ENCODE results near the gene CPXM2.
A peak's percentile ranks its signal among the peaks of the same experiment; 100 is the strongest.

Gene CPXM2

GRCh38 chr10:123831259-123831658, 60.3 kb downstream of the CPXM2 start:
- no peaks in the 10 kb centered on the region for H3K27me3 ChIP-seq (ENCODE audit: insufficient read depth, low read depth)
- no peaks in the 10 kb centered on the region for H3K36me3 ChIP-seq (ENCODE audit: insufficient read depth)
- H4K20me1 ChIP-seq (ENCODE audit: insufficient read depth), result no peaks in the 10 kb centered on the region
- H3K4me1 ChIP-seq (ENCODE audit: low read depth, poor library complexity, severe bottlenecking), result peaks cover 41% of the 10 kb centered on the region
- H3K4me3 ChIP-seq (IDR thresholded peaks at IDR 0.05; ENCODE audit: insufficient read depth, low read depth, low read length), result no peak overlapping the region
- H3K9ac ChIP-seq, result 0 out of 2 replicates have a peak overlapping the region, but pooled peaks have one; percentile 0
- H2AFZ ChIP-seq (ENCODE audit: low read depth), result peak overlapping the region; percentile 9; the same call in 1 of the 2 replicates
- H3K79me2 ChIP-seq (ENCODE audit: insufficient read depth, low read depth), result no peaks in the 10 kb centered on the region
- H3K27ac ChIP-seq, result peak overlapping the region; percentile 55
- TF ChIP-seq CTCF (conservative IDR thresholded peaks at IDR 0.05; ENCODE audit: low read depth, low read length), result no peak
- peak overlapping the region; percentile 79 for H3K4me2 ChIP-seq

GRCh38 chr10:123821136-123821535, 70.5 kb downstream of the CPXM2 start:
- Histone ChIP-seq H2AFZ (ENCODE audit: low read depth) (no peak overlapping the region), H3K4me2 (no peak overlapping the region), H3K9ac (no peak overlapping the region), H3K27ac (no peak overlapping the region), H4K20me1 (ENCODE audit: insufficient read depth) (no peaks in the 10 kb centered on the region), H3K79me2 (ENCODE audit: insufficient read depth, low read depth) (no peaks in the 10 kb centered on the region), H3K4me3 (IDR thresholded peaks at IDR 0.05; ENCODE audit: insufficient read depth, low read depth, low read length) (no peak overlapping the region), H3K36me3 (ENCODE audit: insufficient read depth) (no peaks in the 10 kb centered on the region), H3K27me3 (ENCODE audit: insufficient read depth, low read depth) (no peaks in the 10 kb centered on the region), H3K4me1 (ENCODE audit: low read depth, poor library complexity, severe bottlenecking) (no peaks in the 10 kb centered on the region)
- TF ChIP-seq CTCF (conservative IDR thresholded peaks at IDR 0.05; ENCODE audit: low read depth, low read length), result no peak

GRCh38 chr10:123809632-123810031, 82.0 kb downstream of the CPXM2 start:
- no peaks in the 10 kb centered on the region for H3K27me3 ChIP-seq (ENCODE audit: insufficient read depth, low read depth)
- no peaks in the 10 kb centered on the region for H3K79me2 ChIP-seq (ENCODE audit: insufficient read depth, low read depth)
- no peak overlapping the region for H3K9ac ChIP-seq
- H3K4me1 ChIP-seq (ENCODE audit: low read depth, poor library complexity, severe bottlenecking), result no peaks in the 10 kb centered on the region
- H3K36me3 ChIP-seq (ENCODE audit: insufficient read depth), result no peaks in the 10 kb centered on the region
- H3K4me3 ChIP-seq (IDR thresholded peaks at IDR 0.05; ENCODE audit: insufficient read depth, low read depth, low read length), result no peak overlapping the region
- H3K27ac ChIP-seq, result no peak overlapping the region
- TF ChIP-seq CTCF (conservative IDR thresholded peaks at IDR 0.05; ENCODE audit: low read depth, low read length), result no peak
- H4K20me1 ChIP-seq (ENCODE audit: insufficient read depth), result no peaks in the 10 kb centered on the region; the same call in 1 of the 2 replicates
- H3K4me2 ChIP-seq, result no peak overlapping the region
- H2AFZ ChIP-seq (ENCODE audit: low read depth), result no peak overlapping the region

- no peaks in the 10 kb centered on the region for H3K79me2 ChIP-seq (ENCODE audit: insufficient read depth, low read depth)
- no peaks in the 10 kb centered on the region for H3K36me3 ChIP-seq (ENCODE audit: insufficient read depth)
- no peak overlapping the region for H3K9ac ChIP-seq
- H2AFZ ChIP-seq (ENCODE audit: low read depth), result no peak overlapping the region
- no peaks in the 10 kb centered on the region; the same call in 1 of the 2 replicates for H4K20me1 ChIP-seq (ENCODE audit: insufficient read depth)
- H3K27ac ChIP-seq, result no peak overlapping the region
- no peak overlapping the region for H3K4me2 ChIP-seq
- H3K4me3 ChIP-seq (IDR thresholded peaks at IDR 0.05; ENCODE audit: insufficient read depth, low read depth, low read length), result no peak overlapping the region
- no peak for TF ChIP-seq CTCF (conservative IDR thresholded peaks at IDR 0.05; ENCODE audit: low read depth, low read length)
- H3K4me1 ChIP-seq (ENCODE audit: low read depth, poor library complexity, severe bottlenecking), result no peaks in the 10 kb centered on the region
- no peaks in the 10 kb centered on the region for H3K27me3 ChIP-seq (ENCODE audit: insufficient read depth, low read depth)
Observed at GRCh38 chr10:123808906-123809305, 82.7 kb downstream of the CPXM2 start.

All from KMS-11 (cell line).